Measurements from ENCODE around the gene MAP1LC3B.

Gene MAP1LC3B

GRCh38 chr16:87442581-87442966 is 50.4 kb downstream of the MAP1LC3B start:
- TF ChIP-seq, protein P1, sequence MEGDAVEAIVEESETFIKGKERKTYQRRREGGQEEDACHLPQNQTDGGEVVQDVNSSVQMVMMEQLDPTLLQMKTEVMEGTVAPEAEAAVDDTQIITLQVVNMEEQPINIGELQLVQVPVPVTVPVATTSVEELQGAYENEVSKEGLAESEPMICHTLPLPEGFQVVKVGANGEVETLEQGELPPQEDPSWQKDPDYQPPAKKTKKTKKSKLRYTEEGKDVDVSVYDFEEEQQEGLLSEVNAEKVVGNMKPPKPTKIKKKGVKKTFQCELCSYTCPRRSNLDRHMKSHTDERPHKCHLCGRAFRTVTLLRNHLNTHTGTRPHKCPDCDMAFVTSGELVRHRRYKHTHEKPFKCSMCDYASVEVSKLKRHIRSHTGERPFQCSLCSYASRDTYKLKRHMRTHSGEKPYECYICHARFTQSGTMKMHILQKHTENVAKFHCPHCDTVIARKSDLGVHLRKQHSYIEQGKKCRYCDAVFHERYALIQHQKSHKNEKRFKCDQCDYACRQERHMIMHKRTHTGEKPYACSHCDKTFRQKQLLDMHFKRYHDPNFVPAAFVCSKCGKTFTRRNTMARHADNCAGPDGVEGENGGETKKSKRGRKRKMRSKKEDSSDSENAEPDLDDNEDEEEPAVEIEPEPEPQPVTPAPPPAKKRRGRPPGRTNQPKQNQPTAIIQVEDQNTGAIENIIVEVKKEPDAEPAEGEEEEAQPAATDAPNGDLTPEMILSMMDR (IDR thresholded peaks at IDR 0.05; ENCODE audit: low read depth, low read length) = no peak
- no peak for DNase-seq (ENCODE audit: extremely low read depth, low read depth)

GRCh38 chr16:87443016-87443415 is 50.9 kb downstream of the MAP1LC3B start:
- TF ChIP-seq, protein P1 (IDR thresholded peaks at IDR 0.05; ENCODE audit: low read depth, low read length) = no peak
- no peak for DNase-seq (ENCODE audit: extremely low read depth, low read depth)

DNA sequence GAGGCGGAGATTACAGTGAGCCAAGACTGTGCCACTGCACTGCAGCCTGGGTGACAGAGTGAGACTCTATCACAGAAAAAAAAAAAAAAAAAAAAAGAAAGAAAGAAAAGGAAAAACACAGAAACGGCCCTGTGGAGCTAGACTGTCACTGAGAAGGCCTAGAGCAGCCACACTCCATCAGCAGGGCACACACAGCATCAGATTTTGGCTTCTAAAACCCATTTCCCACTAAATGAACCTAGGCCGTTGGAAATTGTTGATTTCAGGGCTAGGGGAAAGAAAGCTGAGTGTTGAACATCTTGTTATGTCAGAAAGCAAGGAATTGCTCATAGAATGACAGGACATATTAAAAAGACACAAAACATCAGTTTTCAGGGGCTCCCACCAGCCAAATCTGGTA is 51.8 kb downstream of the MAP1LC3B start:
- TF ChIP-seq, protein P1 (IDR thresholded peaks at IDR 0.05; ENCODE audit: low read depth, low read length) = no peak
- DNase-seq (ENCODE audit: extremely low read depth, low read depth) = no peak

GRCh38 chr16:87445486-87445885 is 53.4 kb downstream of the MAP1LC3B start:
- no peak for DNase-seq (ENCODE audit: extremely low read depth, low read depth)
- TF ChIP-seq, protein P1 (IDR thresholded peaks at IDR 0.05; ENCODE audit: low read depth, low read length) = no peak

GRCh38 chr16:87446479-87446878 is 54.3 kb downstream of the MAP1LC3B start:
- TF ChIP-seq, protein P1 (IDR thresholded peaks at IDR 0.05; ENCODE audit: low read depth, low read length) = no peak
- DNase-seq (ENCODE audit: extremely low read depth, low read depth) = no peak

DNA sequence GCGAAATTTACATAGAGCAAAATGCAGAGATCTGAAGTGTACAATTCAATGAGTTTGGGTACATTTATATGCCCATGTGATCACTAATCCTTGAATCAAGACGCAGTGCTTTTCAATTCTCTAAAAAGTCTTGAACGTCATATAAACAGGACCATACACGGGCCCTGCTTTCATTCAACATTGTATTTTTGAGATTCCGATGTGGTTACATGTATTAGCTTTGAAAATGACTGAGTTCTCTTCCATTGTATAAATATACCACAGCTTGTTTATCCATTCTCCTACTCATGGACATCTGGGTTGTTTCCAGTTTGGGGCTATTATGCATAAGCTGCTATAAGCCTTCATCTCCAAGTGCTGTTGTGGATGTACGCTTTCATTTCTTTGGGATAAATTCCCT is 55.2 kb downstream of the MAP1LC3B start:
- peak; percentile 16 for DNase-seq (ENCODE audit: extremely low read depth, low read depth)
- TF ChIP-seq, protein P1 (IDR thresholded peaks at IDR 0.05; ENCODE audit: low read depth, low read length) = no peak

DNA sequence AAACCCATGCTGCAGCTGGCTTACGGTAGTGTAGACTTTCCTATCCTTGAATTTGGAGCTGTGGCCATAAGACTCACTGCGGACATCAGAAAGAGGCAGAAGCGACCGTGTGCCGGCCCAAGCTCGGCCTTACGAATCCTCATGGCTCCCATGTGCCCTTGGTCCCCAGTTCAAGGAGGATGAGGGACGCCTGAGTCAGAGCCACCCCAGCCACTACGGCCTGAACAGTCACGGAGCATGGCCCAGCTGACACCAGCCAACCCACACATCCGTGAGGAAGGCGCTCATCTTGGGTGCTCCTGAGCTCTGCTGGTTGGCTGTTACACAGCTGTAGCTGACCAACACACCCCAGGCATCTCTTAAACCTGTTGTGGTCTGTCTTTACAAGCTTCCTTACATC is 56.7 kb downstream of the MAP1LC3B start:
- no peak for DNase-seq (ENCODE audit: extremely low read depth, low read depth)

More for the DNA sequence above, 56.7 kb downstream of the MAP1LC3B start:
- TF ChIP-seq, protein P1 (IDR thresholded peaks at IDR 0.05; ENCODE audit: low read depth, low read length) = no peak

Data from AG09319 (cell line).